ENCODE data around the gene NEK5.

Gene NEK5

GRCh38 chr13:52118595-52118994, 10.3 kb downstream of the NEK5 start:
- no peak for DNase-seq (ENCODE audit: low read depth)
- TF ChIP-seq CTCF (IDR thresholded peaks at IDR 0.05; ENCODE audit: control insufficient read depth, insufficient read depth, low read depth, low read length, missing control alignments), result no peak
- no peak overlapping the region for H3K4me3 ChIP-seq (ENCODE audit: control insufficient read depth, low read depth, low read length)

DNA sequence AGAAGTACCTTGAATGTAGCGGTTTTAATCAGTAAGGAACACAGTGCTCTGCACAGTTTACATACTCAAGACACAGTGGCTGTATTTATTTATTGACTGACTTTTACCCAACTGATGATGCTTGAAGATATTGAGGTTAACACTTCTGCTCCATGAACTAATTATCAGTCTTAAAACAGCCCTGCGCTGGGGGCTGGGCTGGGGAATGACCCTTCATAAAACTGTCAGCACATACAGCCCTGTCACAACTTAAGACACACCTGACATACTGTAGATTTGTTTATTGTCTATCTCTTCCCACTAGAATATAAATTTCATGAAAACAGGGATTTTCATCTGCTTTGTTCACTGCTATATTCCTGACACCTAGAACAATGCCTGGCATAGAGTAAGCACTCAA, 10.8 kb downstream of the NEK5 start:
- no peak for TF ChIP-seq CTCF (IDR thresholded peaks at IDR 0.05; ENCODE audit: control insufficient read depth, insufficient read depth, low read depth, low read length, missing control alignments)
- no peak for DNase-seq (ENCODE audit: low read depth)
- no peak overlapping the region for H3K4me3 ChIP-seq (ENCODE audit: control insufficient read depth, low read depth, low read length)

- no peak for TF ChIP-seq CTCF (IDR thresholded peaks at IDR 0.05; ENCODE audit: control insufficient read depth, insufficient read depth, low read depth, low read length, missing control alignments)
- H3K4me3 ChIP-seq (ENCODE audit: control insufficient read depth, low read depth, low read length), result no peak overlapping the region
- no peak for DNase-seq (ENCODE audit: low read depth)
Measured at GRCh38 chr13:52112591-52112990, 16.3 kb downstream of the NEK5 start.

DNA sequence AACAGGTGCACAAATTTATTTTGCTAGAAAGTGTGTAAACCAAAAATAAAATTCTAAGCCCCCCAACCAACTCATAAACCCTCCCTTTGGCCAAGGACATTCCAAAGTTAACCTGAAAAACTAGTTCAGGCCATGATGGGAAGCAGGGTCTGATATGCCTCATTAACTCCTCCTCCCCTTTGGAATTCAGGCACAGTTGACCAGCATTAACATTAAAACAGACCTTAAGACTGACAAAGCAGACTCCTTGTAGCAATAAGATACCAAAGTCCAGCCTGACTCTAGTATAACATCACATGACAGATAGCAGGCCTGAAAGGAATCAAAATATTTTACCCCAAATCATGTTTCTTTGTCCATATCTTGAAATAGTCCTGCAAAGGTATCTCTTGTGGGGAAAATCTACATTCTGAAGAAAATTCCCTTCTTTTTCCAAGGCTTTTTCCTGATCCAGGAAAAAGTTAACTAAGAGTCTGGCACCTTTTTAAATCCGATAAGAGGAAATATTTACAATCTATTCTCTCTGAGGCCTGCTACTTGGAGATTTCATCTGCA, 19.7 kb downstream of the NEK5 start:
- TF ChIP-seq CTCF (IDR thresholded peaks at IDR 0.05; ENCODE audit: control insufficient read depth, insufficient read depth, low read depth, low read length, missing control alignments), result no peak
- DNase-seq (ENCODE audit: low read depth), result no peak
- H3K4me3 ChIP-seq (ENCODE audit: control insufficient read depth, low read depth, low read length), result no peak overlapping the region

GRCh38 chr13:52105841-52106240, 23.0 kb downstream of the NEK5 start:
- no peak overlapping the region for H3K4me3 ChIP-seq (ENCODE audit: control insufficient read depth, low read depth, low read length)
- TF ChIP-seq CTCF (IDR thresholded peaks at IDR 0.05; ENCODE audit: control insufficient read depth, insufficient read depth, low read depth, low read length, missing control alignments), result no peak
- DNase-seq (ENCODE audit: low read depth), result no peak

GRCh38 chr13:52104624-52105023, 24.2 kb downstream of the NEK5 start:
- H3K4me3 ChIP-seq (ENCODE audit: control insufficient read depth, low read depth, low read length), result no peak overlapping the region
- DNase-seq (ENCODE audit: low read depth), result no peak

More at GRCh38 chr13:52104624-52105023, 24.2 kb downstream of the NEK5 start:
- no peak for TF ChIP-seq CTCF (IDR thresholded peaks at IDR 0.05; ENCODE audit: control insufficient read depth, insufficient read depth, low read depth, low read length, missing control alignments)
